Measurements from ENCODE around the gene ZC2HC1B.
"Not testable (repeated sequence)": the region's sequence is repeated elsewhere in the genome, so short reads cannot be mapped to it uniquely, and the experiment has no call there.

DNA sequence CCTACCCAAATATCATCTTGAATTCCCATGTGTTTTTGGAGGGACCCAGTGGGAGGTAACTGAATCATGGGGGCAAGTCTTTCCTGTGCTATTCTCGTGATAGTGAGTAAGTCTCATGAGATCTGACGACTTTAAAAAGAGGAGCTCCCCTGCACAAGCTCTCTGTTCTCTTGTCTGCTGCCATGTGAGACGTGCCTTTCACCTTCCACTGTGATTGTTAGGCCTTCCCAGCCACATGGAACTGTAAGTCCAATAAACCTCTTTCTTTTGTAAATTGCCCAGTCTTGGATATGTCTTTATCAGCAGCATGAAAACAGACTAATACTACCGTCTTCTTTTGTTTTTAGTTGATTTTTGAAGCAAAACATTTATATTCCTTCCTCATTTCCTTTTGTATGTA, 52.8 kb downstream of the ZC2HC1B start:
- TF ChIP-seq, protein P1, sequence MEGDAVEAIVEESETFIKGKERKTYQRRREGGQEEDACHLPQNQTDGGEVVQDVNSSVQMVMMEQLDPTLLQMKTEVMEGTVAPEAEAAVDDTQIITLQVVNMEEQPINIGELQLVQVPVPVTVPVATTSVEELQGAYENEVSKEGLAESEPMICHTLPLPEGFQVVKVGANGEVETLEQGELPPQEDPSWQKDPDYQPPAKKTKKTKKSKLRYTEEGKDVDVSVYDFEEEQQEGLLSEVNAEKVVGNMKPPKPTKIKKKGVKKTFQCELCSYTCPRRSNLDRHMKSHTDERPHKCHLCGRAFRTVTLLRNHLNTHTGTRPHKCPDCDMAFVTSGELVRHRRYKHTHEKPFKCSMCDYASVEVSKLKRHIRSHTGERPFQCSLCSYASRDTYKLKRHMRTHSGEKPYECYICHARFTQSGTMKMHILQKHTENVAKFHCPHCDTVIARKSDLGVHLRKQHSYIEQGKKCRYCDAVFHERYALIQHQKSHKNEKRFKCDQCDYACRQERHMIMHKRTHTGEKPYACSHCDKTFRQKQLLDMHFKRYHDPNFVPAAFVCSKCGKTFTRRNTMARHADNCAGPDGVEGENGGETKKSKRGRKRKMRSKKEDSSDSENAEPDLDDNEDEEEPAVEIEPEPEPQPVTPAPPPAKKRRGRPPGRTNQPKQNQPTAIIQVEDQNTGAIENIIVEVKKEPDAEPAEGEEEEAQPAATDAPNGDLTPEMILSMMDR (IDR thresholded peaks at IDR 0.05): not testable (repeated sequence)
- TF ChIP-seq EZH2, EZH2phosphoT487 (IDR thresholded peaks at IDR 0.05): not testable (repeated sequence)
